CD4-positive, CD25-positive, alpha-beta regulatory T cell (primary cell): Measurements from ENCODE around the gene LRRC8D. TPM values are rescaled to one million over a fixed set of nuclear protein-coding genes. Genes with fewer than 3 reads are reported as not detected.

Source experiments
- ATAC-seq, 2 donors: fragments of 150-1000 bp; cut with Tn5 transposase; one replicate each; pipeline ENCODE4 v1.10.0; 2021; ENCODE audit warnings: low read depth in 2 of 2, moderate number of reproducible peaks in 2 of 2, moderate library complexity in 1 of 2
- DNase-seq, 3 donors: peaks; one replicate each; pipeline versions ENCODE4 v3.0.0 to v3.0.0-alpha.2; 2012 to 2022; ENCODE audit warnings: mixed read lengths in 1 of 3
- H3K27ac ChIP-seq: one replicate; pipeline ENCODE4 v1.7.0; 2013; ENCODE audit warnings: mild to moderate bottlenecking, low read length; ENCODE audit not compliant: insufficient read depth, poor library complexity, severe bottlenecking
- H3K27me3 ChIP-seq: one replicate; pipeline ENCODE4 v1.7.0; 2013; ENCODE audit warnings: low read length; ENCODE audit not compliant: control insufficient read depth, insufficient read depth
- H3K36me3 ChIP-seq: one replicate; pipeline ENCODE4 v1.7.0; 2013; ENCODE audit warnings: mild to moderate bottlenecking, low read length, moderate library complexity; ENCODE audit not compliant: control insufficient read depth, insufficient read depth
- H3K4me1 ChIP-seq: 2 replicates; pipeline ENCODE4 v1.7.0; 2013; ENCODE audit warnings: mild to moderate bottlenecking, low read length; ENCODE audit not compliant: insufficient read depth, control insufficient read depth, poor library complexity, severe bottlenecking
- H3K4me3 ChIP-seq: one replicate; pipeline ENCODE4 v1.7.0; 2013; ENCODE audit warnings: low read depth, mild to moderate bottlenecking, low read length, moderate library complexity
- H3K9me3 ChIP-seq, 2 experiments: 1 replicate in 1 of 2; 2 replicates in 1 of 2; pipeline ENCODE4 v1.7.0; 2013; ENCODE audit warnings: low read length in 2 of 2, mild to moderate bottlenecking in 1 of 2, moderate library complexity in 1 of 2; ENCODE audit not compliant: control insufficient read depth in 2 of 2
- H3K27ac Mint-ChIP-seq, 3 donors: one replicate each; pipeline ENCODE4 v1.8.0; 2020 to 2022; ENCODE audit warnings: mild to moderate bottlenecking in 3 of 3, mixed read lengths in 3 of 3, moderate library complexity in 2 of 3
- H3K27me3 Mint-ChIP-seq: one replicate; pipeline ENCODE4 v1.8.0; 2022; ENCODE audit warnings: mild to moderate bottlenecking, mixed read lengths
- H3K36me3 Mint-ChIP-seq: one replicate; pipeline ENCODE4 v1.8.0; 2020; ENCODE audit warnings: mixed read lengths
- H3K4me1 Mint-ChIP-seq, 4 donors: one replicate each; pipeline ENCODE4 v1.8.0; 2020 to 2022; ENCODE audit warnings: mixed read lengths in 4 of 4, mild to moderate bottlenecking in 1 of 4
- H3K4me3 Mint-ChIP-seq, 4 donors: one replicate each; pipeline ENCODE4 v1.8.0; 2020 to 2022; ENCODE audit warnings: mild to moderate bottlenecking in 4 of 4, mixed read lengths in 4 of 4, moderate library complexity in 3 of 4
- H3K9me3 Mint-ChIP-seq, 7 donors: one replicate each; pipeline ENCODE4 v1.8.0; 2020 to 2022; ENCODE audit warnings: mixed read lengths in 7 of 7, mild to moderate bottlenecking in 3 of 7, moderate library complexity in 2 of 7
- polyA plus RNA-seq, 4 donors: library from polyadenylated mRNA; unstranded; fragments of 300-500 nt; fragmentation: Illumina TruSeq; gene quantifications; one replicate each; pipeline ENCODE4 v1.2.3, GENCODE V29; 2021
- total RNA-seq: library from RNA; stranded (reverse); gene quantifications from one replicate; pipeline ENCODE4 v1.2.3, GENCODE V29; 2022

LRRC8D gene
- total and polyA plus RNA-seq, 5 donors from 2014 or later: 23.6 to 69.0 (median 54.5) TPM

- H3K9me3 ChIP-seq: no peaks in the 10 kb centered on the region
- H3K36me3 Mint-ChIP-seq: peaks cover 53% of the 10 kb centered on the region
- no peak overlapping the region for H3K4me3 Mint-ChIP-seq
- no peak overlapping the region for H3K27ac ChIP-seq
- ATAC-seq: no peak
- H3K27me3 Mint-ChIP-seq: no peaks in the 10 kb centered on the region
- no peak overlapping the region for H3K27ac Mint-ChIP-seq
- H3K4me1 Mint-ChIP-seq: peaks cover 0 to 19% (median 13%) of the 10 kb centered on the region in 4 donors
- no peaks in the 10 kb centered on the region for H3K27me3 ChIP-seq
- H3K9me3 Mint-ChIP-seq: peaks cover 0 to 1% (median 0%) of the 10 kb centered on the region in 7 donors
- H3K36me3 ChIP-seq: peaks cover 23% of the 10 kb centered on the region
- no peak for DNase-seq
- H3K4me1 ChIP-seq: no peaks in the 10 kb centered on the region
- no peak overlapping the region for H3K4me3 ChIP-seq
Measured at GRCh38 chr1:89930579-89930978, 109.7 kb downstream of the LRRC8D start.

- H3K4me3 ChIP-seq: no peak overlapping the region
- H3K9me3 Mint-ChIP-seq: peaks cover 0 to 1% (median 0%) of the 10 kb centered on the region in 7 donors
- H3K9me3 ChIP-seq: no peaks in the 10 kb centered on the region
- no peaks in the 10 kb centered on the region for H3K27me3 Mint-ChIP-seq
- H3K4me1 ChIP-seq: no peaks in the 10 kb centered on the region
- H3K27me3 ChIP-seq: no peaks in the 10 kb centered on the region
- ATAC-seq (no peak), DNase-seq (no peak)
- peaks cover 47% of the 10 kb centered on the region for H3K36me3 Mint-ChIP-seq
- H3K27ac ChIP-seq: no peak overlapping the region
- H3K36me3 ChIP-seq: peaks cover 23% of the 10 kb centered on the region
- H3K4me1 Mint-ChIP-seq: peaks cover 0 to 17% (median 13%) of the 10 kb centered on the region in 4 donors
- H3K4me3 Mint-ChIP-seq: no peak overlapping the region
- no peak overlapping the region for H3K27ac Mint-ChIP-seq
Measured at GRCh38 chr1:89931964-89932363, 111.1 kb downstream of the LRRC8D start.

GRCh38 chr1:89932598-89933364 lies 111.9 kb downstream of the LRRC8D start:
- DNase-seq (no peak), ATAC-seq (no peak)
- Mint-ChIP-seq H3K27ac (no peak overlapping the region), H3K4me1 (peaks cover 0 to 16% (median 13%) of the 10 kb centered on the region in 4 donors), H3K4me3 (no peak overlapping the region), H3K9me3 (peaks cover 0 to 1% (median 0%) of the 10 kb centered on the region in 7 donors), H3K27me3 (no peaks in the 10 kb centered on the region), H3K36me3 (peaks cover 43% of the 10 kb centered on the region)
- no peak overlapping the region for H3K27ac ChIP-seq
- H3K4me1 ChIP-seq: no peaks in the 10 kb centered on the region
- H3K27me3 ChIP-seq: no peaks in the 10 kb centered on the region
- H3K4me3 ChIP-seq: no peak overlapping the region
- H3K36me3 ChIP-seq: peaks cover 23% of the 10 kb centered on the region
- no peaks in the 10 kb centered on the region for H3K9me3 ChIP-seq

GRCh38 chr1:89934461-89934860 lies 113.6 kb downstream of the LRRC8D start:
- no peaks in the 10 kb centered on the region for H3K4me1 ChIP-seq
- Mint-ChIP-seq H3K4me1 (peaks cover 0 to 11% (median 10%) of the 10 kb centered on the region in 4 donors), H3K36me3 (peaks cover 42% of the 10 kb centered on the region), H3K9me3 (peaks cover 0 to 1% (median 0%) of the 10 kb centered on the region in 7 donors), H3K27me3 (no peaks in the 10 kb centered on the region), H3K27ac (no peak overlapping the region), H3K4me3 (no peak overlapping the region)
- H3K27ac ChIP-seq: no peak overlapping the region
- H3K36me3 ChIP-seq: peaks cover 23% of the 10 kb centered on the region
- H3K4me3 ChIP-seq: no peak overlapping the region
- H3K27me3 ChIP-seq: no peaks in the 10 kb centered on the region
- ATAC-seq (no peak), DNase-seq (no peak)
- no peaks in the 10 kb centered on the region for H3K9me3 ChIP-seq

- Histone ChIP-seq H3K4me1 (no peaks in the 10 kb centered on the region), H3K9me3 (no peaks in the 10 kb centered on the region), H3K36me3 (peaks cover 23% of the 10 kb centered on the region), H3K4me3 (no peak overlapping the region), H3K27ac (no peak overlapping the region), H3K27me3 (no peaks in the 10 kb centered on the region)
- H3K4me3 Mint-ChIP-seq: no peak overlapping the region
- peaks cover 37% of the 10 kb centered on the region for H3K36me3 Mint-ChIP-seq
- DNase-seq (no peak), ATAC-seq (no peak)
- H3K4me1 Mint-ChIP-seq: peaks cover 0 to 11% (median 6%) of the 10 kb centered on the region in 4 donors
- H3K27ac Mint-ChIP-seq: no peak overlapping the region
- peaks cover 0 to 1% (median 0%) of the 10 kb centered on the region in 7 donors for H3K9me3 Mint-ChIP-seq
- H3K27me3 Mint-ChIP-seq: no peaks in the 10 kb centered on the region
Measured at GRCh38 chr1:89935235-89935634, 114.4 kb downstream of the LRRC8D start.

GRCh38 chr1:89936694-89937093 lies 115.9 kb downstream of the LRRC8D start:
- ATAC-seq (no peak), DNase-seq (no peak)
- Histone ChIP-seq H3K27ac (no peak overlapping the region), H3K4me1 (no peaks in the 10 kb centered on the region), H3K27me3 (no peaks in the 10 kb centered on the region), H3K36me3 (peaks cover 23% of the 10 kb centered on the region), H3K9me3 (no peaks in the 10 kb centered on the region), H3K4me3 (no peak overlapping the region)
- H3K4me3 Mint-ChIP-seq: no peak overlapping the region
- H3K36me3 Mint-ChIP-seq: peaks cover 37% of the 10 kb centered on the region
- H3K27me3 Mint-ChIP-seq: no peaks in the 10 kb centered on the region
- no peak overlapping the region for H3K27ac Mint-ChIP-seq
- H3K4me1 Mint-ChIP-seq: peaks cover 0 to 6% (median 1%) of the 10 kb centered on the region in 4 donors
- H3K9me3 Mint-ChIP-seq: peaks cover 0 to 1% (median 0%) of the 10 kb centered on the region in 7 donors

GRCh38 chr1:89938171-89939055 lies 117.6 kb downstream of the LRRC8D start:
- H3K27me3 ChIP-seq: no peaks in the 10 kb centered on the region
- Mint-ChIP-seq H3K4me3 (no peak overlapping the region), H3K4me1 (peaks cover 0 to 6% (median 1%) of the 10 kb centered on the region in 4 donors), H3K27me3 (no peaks in the 10 kb centered on the region), H3K9me3 (peaks cover 0 to 1% (median 0%) of the 10 kb centered on the region in 7 donors), H3K36me3 (peaks cover 24% of the 10 kb centered on the region), H3K27ac (no peak overlapping the region)
- H3K4me1 ChIP-seq: no peaks in the 10 kb centered on the region
- H3K27ac ChIP-seq: no peak overlapping the region
- ATAC-seq (no peak), DNase-seq (no peak)
- no peaks in the 10 kb centered on the region for H3K9me3 ChIP-seq
- H3K36me3 ChIP-seq: peaks cover 19% of the 10 kb centered on the region
- no peak overlapping the region for H3K4me3 ChIP-seq
